ENCODE data around the gene PRAMEF12.

DNA sequence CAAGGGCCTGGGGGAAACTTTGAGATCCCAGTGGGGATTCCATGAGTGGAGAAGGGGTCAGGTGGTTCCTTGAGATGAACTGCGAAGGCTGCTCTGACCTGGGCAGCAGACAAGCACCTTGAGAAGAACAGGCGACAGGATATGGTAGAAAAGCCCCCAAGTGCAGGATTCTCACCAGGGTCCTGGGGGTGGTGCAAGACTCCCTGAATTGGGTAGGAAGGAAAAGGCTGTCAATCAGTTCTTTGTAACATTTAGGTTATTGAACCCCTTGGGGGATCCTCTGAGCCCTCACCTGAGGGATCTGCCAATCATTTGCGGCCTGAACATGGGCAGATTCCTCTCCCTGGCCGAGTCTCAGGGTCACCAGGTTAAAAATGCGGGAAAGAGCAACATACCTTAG lies 2.4 kb upstream of the PRAMEF12 start:
- TF ChIP-seq, protein P1, sequence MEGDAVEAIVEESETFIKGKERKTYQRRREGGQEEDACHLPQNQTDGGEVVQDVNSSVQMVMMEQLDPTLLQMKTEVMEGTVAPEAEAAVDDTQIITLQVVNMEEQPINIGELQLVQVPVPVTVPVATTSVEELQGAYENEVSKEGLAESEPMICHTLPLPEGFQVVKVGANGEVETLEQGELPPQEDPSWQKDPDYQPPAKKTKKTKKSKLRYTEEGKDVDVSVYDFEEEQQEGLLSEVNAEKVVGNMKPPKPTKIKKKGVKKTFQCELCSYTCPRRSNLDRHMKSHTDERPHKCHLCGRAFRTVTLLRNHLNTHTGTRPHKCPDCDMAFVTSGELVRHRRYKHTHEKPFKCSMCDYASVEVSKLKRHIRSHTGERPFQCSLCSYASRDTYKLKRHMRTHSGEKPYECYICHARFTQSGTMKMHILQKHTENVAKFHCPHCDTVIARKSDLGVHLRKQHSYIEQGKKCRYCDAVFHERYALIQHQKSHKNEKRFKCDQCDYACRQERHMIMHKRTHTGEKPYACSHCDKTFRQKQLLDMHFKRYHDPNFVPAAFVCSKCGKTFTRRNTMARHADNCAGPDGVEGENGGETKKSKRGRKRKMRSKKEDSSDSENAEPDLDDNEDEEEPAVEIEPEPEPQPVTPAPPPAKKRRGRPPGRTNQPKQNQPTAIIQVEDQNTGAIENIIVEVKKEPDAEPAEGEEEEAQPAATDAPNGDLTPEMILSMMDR (IDR thresholded peaks at IDR 0.05; ENCODE audit: poor library complexity), result no peak
- no peak for TF ChIP-seq EZH2 (IDR thresholded peaks at IDR 0.05; ENCODE audit: borderline replicate concordance)
- TF ChIP-seq EZH2phosphoT487 (IDR thresholded peaks at IDR 0.05; ENCODE audit: low read depth, severe bottlenecking, unreplicated experiment), result no peak

Measured in hepatocyte (in vitro differentiated cells).